Body of pancreas (tissue), 4 donors: ENCODE data around the gene C4orf50. TPM values are rescaled to one million over a fixed set of nuclear protein-coding genes. Genes with fewer than 3 reads are reported as not detected.
A peak's percentile ranks its signal among the peaks of the same experiment; 100 is the strongest.
"Not testable (repeated sequence)": the region's sequence is repeated elsewhere in the genome, so short reads cannot be mapped to it uniquely, and the experiment has no call there.

Source experiments
- ATAC-seq: fragments of 150-250 bp; one replicate; pipeline ENCODE4 v1.9.1; 2016
- DNase-seq, 4 donors: peaks; one replicate each; pipeline ENCODE4 v3.0.0-alpha.2; 2019
- H3K27ac ChIP-seq, 4 donors: fragments of 200-600 bp; sonication (generic); 1 replicate in 3 of 4; 2 replicates in 1 of 4; pipeline versions ENCODE4 v1.5.1 to v1.6.1; 2016 to 2019; ENCODE audit warnings: mild to moderate bottlenecking in 1 of 4, mixed read lengths in 1 of 4, moderate library complexity in 1 of 4
- H3K27me3 ChIP-seq, 2 donors: fragments of 200-600 bp; sonication (generic); one replicate each; pipeline ENCODE4 v1.6.0; 2016; ENCODE audit warnings: mild to moderate bottlenecking in 1 of 2
- H3K36me3 ChIP-seq, 2 donors: fragments of 200-600 bp; sonication (generic); replicated peaks in 1 of 2; 2 replicates each; pipeline ENCODE4 v1.5.1; 2016; ENCODE audit warnings: low read depth in 2 of 2; ENCODE audit not compliant: insufficient read depth in 1 of 2
- H3K4me1 ChIP-seq: fragments of 200-600 bp; sonication (generic); one replicate; pipeline ENCODE4 v1.6.0; 2016
- H3K4me3 ChIP-seq, 2 donors: fragments of 200-600 bp; sonication (generic); 1 replicate in 1 of 2; 2 replicates in 1 of 2; pipeline ENCODE4 v1.5.1; 2016 to 2019
- H3K9me3 ChIP-seq, 3 donors: fragments of 200-600 bp; sonication (generic); 1 replicate in 2 of 3; 2 replicates in 1 of 3; pipeline ENCODE4 v1.5.1; 2016
- POLR2A ChIP-seq, 3 donors: fragments of 450-650 bp; IDR thresholded peaks; one replicate each; pipeline ENCODE4 v1.6.1; 2016; ENCODE audit warnings: antibody characterized with exemption in 3 of 3, mild to moderate bottlenecking in 2 of 3
- WGBS, 2 donors: methylation state at CpG; one replicate each; pipeline ENCODE4 v1.1.5; 2017; 5-methylcytosine and 5-hydroxymethylcytosine counted together
- intact Hi-C: fragments of 100-400 bp; cut with DNase I; formaldehyde crosslinking; loops from one replicate; pipeline ENCODE4 v1.15.1; 2023
- total RNA-seq, 2 donors: library from RNA; depleted of rRNA; stranded (reverse); fragments of >200 nt; gene quantifications; one replicate each; pipeline ENCODE4 v1.1.0, GENCODE V29; 2016
- TF ChIP-seq, protein P1 (sequence below), 7 experiments: fragments of 450-650 bp in 4 of 7; fragments of 200-600 bp in 3 of 7; sonication (generic) in 3 of 7; IDR thresholded peaks; one replicate each; pipeline ENCODE4 v1.5.1; 2016 to 2019; ENCODE audit warnings: antibody characterized with exemption in 7 of 7

C4orf50 gene
- total RNA-seq, 2 donors from 2014 or later: 0.26 TPM; not detected in 1

DNA sequence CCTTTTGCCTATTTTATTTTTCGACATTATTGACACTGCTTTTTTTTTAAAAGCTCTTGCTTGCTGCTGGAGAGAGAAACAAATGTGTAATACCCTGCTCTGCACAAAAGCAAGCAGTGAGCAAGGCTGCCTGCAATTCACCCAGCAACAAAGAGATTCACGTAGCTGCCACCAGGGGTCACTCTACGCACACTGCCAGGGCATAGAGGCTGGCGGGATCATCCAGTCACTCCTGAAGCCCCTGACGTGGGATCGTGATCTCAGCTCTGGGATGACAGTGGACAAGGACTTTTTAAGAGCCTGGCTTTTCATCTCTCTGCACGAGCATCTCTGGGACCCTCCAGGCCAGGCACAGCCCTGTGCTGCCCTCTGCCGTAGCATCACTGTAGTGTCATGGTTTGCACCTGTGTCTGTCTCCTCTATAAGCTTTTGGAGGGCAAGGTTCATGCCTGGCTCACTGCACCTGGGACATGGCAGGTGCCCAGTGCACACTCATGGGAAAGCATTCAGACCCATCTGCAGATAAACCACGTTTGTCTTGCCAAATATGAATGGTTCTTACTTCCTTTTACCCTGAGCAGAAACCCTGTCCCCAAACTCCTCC is 19.8 kb downstream of the C4orf50 start:
- Histone ChIP-seq H3K4me1 (no peaks in the 10 kb centered on the region), H3K4me3 (no peak overlapping the region), H3K9me3 (no peaks in the 10 kb centered on the region), H3K27me3 (no peaks in the 10 kb centered on the region), H3K36me3 (no peaks in the 10 kb centered on the region), H3K27ac (no peak overlapping the region)
- peak; percentile 59 to 68 (median 64) for DNase-seq
- ATAC-seq: peak; percentile 71
- intact Hi-C loops: no loop called here
- WGBS, 2 donors: 0 to 3% methylated on average over 7 to 9 of the region's 9 CpGs
- TF ChIP-seq POLR2A (IDR thresholded peaks at IDR 0.05): no peak
- TF ChIP-seq, protein P1, sequence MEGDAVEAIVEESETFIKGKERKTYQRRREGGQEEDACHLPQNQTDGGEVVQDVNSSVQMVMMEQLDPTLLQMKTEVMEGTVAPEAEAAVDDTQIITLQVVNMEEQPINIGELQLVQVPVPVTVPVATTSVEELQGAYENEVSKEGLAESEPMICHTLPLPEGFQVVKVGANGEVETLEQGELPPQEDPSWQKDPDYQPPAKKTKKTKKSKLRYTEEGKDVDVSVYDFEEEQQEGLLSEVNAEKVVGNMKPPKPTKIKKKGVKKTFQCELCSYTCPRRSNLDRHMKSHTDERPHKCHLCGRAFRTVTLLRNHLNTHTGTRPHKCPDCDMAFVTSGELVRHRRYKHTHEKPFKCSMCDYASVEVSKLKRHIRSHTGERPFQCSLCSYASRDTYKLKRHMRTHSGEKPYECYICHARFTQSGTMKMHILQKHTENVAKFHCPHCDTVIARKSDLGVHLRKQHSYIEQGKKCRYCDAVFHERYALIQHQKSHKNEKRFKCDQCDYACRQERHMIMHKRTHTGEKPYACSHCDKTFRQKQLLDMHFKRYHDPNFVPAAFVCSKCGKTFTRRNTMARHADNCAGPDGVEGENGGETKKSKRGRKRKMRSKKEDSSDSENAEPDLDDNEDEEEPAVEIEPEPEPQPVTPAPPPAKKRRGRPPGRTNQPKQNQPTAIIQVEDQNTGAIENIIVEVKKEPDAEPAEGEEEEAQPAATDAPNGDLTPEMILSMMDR (IDR thresholded peaks at IDR 0.05): peak; percentile 72 to 87 (median 81)

DNA sequence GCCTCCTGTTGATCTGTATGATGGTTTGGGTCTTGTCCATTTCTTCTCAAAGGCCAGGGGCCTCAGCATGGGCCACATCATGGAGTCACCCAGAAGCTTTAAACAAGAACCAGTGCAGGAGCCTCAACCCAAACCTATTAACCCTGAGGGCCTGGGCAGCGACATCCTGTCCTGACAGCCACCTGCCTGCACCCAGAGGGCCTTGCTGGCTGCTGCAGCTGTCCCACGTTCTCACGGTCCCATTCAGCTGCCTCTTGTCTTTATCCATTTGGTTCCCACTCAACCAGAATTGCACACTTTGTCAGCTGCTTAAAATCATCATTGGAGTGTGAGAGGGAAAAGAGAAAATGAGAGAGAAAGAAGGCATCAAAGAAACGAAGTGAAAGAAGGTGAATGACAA is 21.6 kb downstream of the C4orf50 start:
- TF ChIP-seq POLR2A (IDR thresholded peaks at IDR 0.05): no peak
- TF ChIP-seq, protein P1 (IDR thresholded peaks at IDR 0.05): no peak
- H3K27ac ChIP-seq: no peak overlapping the region
- no peak for DNase-seq
- intact Hi-C loops: no loop called here
- ATAC-seq: no peak
- H3K27me3 ChIP-seq: no peaks in the 10 kb centered on the region
- whole genome bisulfite sequencing, 2 donors: 28 to 32% methylated on average over 4 of the region's 4 CpGs
- H3K36me3 ChIP-seq: no peaks in the 10 kb centered on the region
- no peaks in the 10 kb centered on the region for H3K4me1 ChIP-seq
- no peaks in the 10 kb centered on the region for H3K9me3 ChIP-seq
- no peak overlapping the region for H3K4me3 ChIP-seq

DNA sequence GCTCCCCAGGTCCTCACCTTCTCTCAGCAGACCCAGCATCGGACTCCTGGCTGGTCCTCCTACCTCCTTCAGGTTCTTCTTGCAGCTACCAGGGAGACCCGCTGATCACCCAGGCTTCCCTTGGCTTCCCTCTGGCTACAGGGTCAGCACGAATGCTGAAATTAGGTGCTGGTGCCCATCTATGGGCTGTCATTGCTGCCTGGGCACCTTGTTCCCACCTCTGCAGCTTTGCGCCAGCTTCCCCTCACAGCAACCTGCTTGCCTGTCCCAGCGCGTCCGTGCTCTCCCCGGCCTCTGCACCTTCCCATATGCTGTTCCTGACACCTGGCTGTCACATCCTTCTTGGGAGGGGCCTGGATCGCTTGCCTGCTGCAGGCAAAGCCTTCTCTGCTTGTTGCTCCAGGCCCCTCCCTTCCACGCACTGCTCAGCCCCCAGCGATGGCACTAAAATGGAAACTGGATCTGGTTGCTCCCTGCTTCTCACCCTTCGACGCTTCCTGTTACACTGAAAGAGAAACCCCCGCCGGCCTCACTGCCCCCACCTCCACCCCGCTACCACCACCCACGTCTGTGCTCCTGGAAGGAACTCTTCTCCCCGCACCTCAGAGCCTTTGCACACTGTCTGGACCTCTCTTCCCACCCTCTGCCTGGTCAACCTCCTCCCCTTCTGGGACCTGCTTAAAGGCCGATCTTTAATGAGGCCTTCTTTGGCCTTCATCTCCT is 22.2 kb downstream of the C4orf50 start:
- 57 to 64% methylated on average over 18 to 19 of the region's 19 CpGs for WGBS, 2 donors
- no peaks in the 10 kb centered on the region for H3K4me1 ChIP-seq
- no peaks in the 10 kb centered on the region for H3K36me3 ChIP-seq
- H3K27ac ChIP-seq: no peak overlapping the region
- DNase-seq (no peak), ATAC-seq (no peak)
- no peaks in the 10 kb centered on the region for H3K27me3 ChIP-seq
- H3K4me3 ChIP-seq: no peak overlapping the region
- H3K9me3 ChIP-seq: no peaks in the 10 kb centered on the region
- intact Hi-C loops: no loop called here
- no peak for TF ChIP-seq POLR2A (IDR thresholded peaks at IDR 0.05)
- TF ChIP-seq, protein P1 (IDR thresholded peaks at IDR 0.05): no peak

DNA sequence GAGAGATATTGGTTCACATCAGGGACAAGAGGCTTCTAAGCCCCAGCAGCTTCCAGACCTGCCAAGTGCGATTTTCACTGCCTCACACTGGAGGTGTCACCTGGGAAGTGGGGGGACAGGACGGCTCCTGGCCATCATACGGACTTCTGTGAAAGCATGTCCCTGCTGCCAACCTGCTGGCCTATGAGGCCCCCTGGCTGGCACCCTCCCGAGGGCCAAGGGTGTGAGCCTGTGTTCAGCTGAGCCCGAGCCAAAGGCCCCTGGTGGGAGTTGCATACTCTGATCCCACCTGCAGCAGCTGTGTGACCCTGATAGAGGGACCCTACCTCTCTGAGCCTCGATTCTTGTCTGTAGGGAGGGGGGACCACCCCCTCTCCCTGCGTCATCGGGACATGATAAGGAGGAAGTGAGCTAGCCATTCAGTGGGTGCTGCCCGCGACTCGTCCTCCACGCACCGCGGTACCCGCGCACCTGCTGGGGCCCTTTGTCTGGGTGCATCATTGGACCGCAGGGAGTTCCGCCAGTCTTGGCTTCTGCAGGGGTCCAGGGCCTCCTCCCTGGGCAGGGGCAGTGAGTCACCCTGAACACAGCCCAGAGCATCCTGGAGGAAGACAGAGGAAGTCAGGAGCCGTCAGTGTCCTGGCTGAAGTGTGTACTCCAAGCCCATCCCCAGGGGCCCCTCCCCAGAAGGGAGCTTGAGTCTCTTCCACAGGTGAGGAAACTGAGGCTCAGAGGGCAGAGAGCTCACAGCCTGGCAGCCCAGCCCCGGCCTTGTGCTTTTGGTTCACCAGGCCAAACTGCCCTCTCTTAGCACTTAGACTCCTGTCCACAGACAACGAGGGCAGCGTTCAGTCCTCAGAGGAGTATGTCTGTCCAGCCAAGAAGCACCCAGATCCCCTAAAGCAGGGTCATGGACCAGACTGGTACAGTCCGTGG is 24.1 kb downstream of the C4orf50 start:
- Histone ChIP-seq H3K4me1 (no peaks in the 10 kb centered on the region), H3K9me3 (no peaks in the 10 kb centered on the region), H3K36me3 (no peaks in the 10 kb centered on the region), H3K27ac (no peak overlapping the region), H3K27me3 (no peaks in the 10 kb centered on the region), H3K4me3 (no peak overlapping the region)
- WGBS, 2 donors: 49 to 58% methylated on average over 3 to 20 of the region's 23 CpGs
- no peak for TF ChIP-seq POLR2A (IDR thresholded peaks at IDR 0.05)
- TF ChIP-seq, protein P1 (IDR thresholded peaks at IDR 0.05): no peak
- intact Hi-C loops: no loop called here
- ATAC-seq (no peak), DNase-seq (no peak)

DNA sequence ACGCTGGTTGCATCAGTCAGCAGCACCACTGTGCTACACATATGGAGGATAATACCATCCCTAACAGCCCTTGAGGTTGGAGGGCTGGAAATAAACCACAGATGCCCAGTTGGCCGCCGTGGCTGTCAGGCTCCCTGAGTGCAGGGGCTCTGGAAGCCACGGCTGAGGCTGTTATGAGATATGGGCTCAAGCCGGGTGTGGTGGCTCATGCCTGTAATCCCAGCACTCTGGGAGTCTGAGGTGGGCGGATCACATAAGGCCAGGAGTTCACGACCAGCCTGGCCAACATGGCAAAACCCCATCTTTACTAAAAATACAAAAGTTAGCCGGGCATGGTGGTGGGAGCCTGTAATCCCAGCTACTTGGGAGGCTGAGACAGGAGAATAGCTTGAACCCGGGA is 24.9 kb downstream of the C4orf50 start:
- intact Hi-C loops, H3K27ac ChIP-seq, H3K36me3 ChIP-seq, H3K4me3 ChIP-seq, H3K4me1 ChIP-seq, DNase-seq, ATAC-seq, H3K27me3 ChIP-seq, H3K9me3 ChIP-seq: not testable (repeated sequence)
- 64 to 67% methylated on average over 8 to 9 of the region's 9 CpGs for WGBS, 2 donors
